DMS 273 (cell line): ENCODE measurements around the gene FUOM.

Source experiments
- DNase-seq: peaks from one replicate; lab custom pipeline; 2025; ENCODE audit not compliant: unreplicated experiment; lab: John Stamatoyannopoulos, UW

FUOM gene

DNA sequence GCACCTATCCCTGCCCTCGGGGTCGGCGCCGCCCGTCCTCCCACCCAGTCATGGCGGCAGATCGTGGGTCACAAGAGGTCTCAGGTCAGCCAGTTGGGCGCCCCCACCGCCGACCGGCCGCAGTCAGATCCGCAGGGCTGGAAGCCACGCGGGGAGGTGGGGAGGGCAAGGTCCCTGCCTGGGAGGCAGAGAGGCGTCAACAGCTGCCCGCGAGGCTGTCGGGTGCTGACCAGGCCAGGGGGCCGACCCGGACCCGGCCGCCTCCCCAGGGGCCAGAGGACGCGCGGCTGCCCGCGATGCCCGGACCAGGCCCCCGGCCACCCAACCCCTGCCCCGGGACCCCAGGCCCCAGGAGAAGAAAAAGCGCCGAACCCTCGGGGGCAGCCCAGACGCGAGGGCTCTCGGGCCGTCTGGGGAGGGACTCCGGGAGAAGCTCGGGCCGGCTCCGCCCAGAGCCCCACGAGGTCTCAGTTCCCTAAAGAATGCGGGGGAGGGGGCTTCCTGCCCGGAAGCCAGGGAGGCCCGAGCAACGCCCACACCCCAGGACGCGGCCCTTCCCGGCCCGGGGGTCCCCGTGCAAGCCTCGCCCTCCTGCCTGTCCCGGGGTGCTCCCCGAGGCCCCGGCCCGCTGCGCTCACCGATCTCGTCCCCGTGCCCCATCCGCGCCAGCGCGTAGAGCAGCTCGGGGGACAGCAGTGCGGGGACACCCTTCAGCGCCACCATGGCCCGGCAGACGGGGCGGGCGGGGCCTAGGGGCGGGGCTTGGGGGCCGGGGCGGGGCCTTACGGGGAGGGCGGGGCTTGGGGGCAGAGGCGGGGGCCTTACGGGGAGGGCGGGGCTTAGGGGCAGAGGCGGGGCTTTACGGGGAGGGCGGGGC lies at the start of gene FUOM:
FUOM (minus strand) TSS at position 735 of the 877 bp plus-strand sequence; CDS start at position 723, 12 bp downstream.
- peak; percentile 76 for DNase-seq

- DNase-seq, result no peak
Observed at GRCh38 chr10:133405844-133406527, 48.2 kb upstream of the FUOM start.

- DNase-seq, result no peak
Observed at GRCh38 chr10:133405272-133405671, 47.5 kb upstream of the FUOM start.

- DNase-seq, result no peak
Observed at GRCh38 chr10:133403784-133404183, 46.0 kb upstream of the FUOM start.

DNA sequence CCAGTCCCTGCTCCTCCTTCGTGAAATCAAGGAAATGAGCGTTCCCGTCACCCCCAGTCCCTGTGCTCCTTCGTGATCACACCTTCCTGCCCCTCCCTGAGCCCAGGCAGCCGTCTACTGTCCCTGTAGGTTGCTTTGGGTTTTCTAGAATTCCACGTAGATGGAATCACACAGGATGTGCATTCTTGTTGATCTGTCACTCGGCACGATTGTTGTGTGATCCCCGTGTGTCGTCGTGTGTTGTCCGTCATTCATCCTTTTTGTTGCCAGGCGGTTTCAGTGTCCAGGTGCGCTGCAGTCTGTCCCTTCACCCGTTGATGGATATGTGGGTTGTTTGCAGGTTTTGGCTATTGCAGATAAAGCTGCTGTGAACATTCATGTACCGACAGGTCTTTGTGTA lies 45.5 kb upstream of the FUOM start:
- DNase-seq, result no peak

DNA sequence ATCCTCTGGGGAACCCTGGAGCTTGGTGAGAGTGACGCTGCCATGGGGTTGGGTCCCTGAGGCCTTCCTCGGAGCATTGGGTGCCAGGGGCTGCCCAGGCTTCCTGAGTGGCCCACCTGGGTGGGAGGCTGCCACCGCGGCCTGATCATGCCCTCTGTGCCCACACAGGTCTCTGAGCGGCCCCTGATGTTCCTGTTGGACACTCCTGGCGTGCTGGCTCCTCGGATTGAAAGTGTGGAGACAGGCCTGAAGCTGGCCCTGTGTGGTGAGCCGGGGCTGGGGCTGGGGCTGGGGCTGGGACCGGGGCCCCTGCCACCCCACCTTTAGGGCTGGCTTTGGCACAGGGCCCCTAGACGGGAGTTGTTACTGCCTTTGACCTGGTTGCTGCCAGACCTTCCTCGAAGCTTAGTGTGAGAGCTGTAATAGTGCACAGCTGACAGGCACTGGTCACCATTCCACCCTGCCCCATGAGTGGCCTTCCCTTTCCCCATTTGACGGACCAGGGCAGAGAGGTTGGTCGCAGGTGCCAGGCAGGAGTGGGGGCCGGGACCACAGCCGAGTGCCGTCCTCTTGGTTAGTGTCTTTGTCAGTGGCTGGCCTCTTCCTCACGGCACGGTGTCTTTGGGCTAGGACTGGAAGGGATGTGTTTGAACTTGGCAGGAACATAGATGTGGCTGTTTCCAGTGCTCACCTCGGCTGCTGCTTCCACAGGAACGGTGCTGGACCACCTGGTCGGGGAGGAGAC lies 44.3 kb upstream of the FUOM start:
- no peak for DNase-seq

GRCh38 chr10:133401500-133401899 lies 43.7 kb upstream of the FUOM start:
- no peak for DNase-seq

GRCh38 chr10:133400624-133401424 lies 43.0 kb upstream of the FUOM start:
- DNase-seq, result no peak

GRCh38 chr10:133399123-133399601 lies 41.3 kb upstream of the FUOM start:
- DNase-seq, result no peak

DNA sequence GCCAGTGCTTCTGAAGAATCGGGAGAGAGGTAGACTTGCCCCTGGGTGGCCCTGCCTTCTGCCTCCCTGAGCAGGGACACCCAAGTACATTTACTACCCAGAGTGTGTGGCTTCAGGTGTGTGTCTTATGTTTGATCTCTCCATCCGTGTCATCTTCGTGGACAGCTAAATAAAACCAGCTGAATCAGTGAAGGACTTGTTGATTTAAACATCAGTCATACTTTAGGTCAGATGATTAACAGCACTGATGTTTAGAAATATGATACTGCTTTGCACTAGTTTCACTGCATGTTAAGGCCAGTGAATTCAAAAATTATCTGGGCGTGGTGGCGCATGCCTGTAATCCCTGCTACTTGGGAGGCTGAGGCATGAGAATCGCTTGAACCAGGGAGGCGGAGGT lies 40.1 kb upstream of the FUOM start:
- DNase-seq, result no peak

DNA sequence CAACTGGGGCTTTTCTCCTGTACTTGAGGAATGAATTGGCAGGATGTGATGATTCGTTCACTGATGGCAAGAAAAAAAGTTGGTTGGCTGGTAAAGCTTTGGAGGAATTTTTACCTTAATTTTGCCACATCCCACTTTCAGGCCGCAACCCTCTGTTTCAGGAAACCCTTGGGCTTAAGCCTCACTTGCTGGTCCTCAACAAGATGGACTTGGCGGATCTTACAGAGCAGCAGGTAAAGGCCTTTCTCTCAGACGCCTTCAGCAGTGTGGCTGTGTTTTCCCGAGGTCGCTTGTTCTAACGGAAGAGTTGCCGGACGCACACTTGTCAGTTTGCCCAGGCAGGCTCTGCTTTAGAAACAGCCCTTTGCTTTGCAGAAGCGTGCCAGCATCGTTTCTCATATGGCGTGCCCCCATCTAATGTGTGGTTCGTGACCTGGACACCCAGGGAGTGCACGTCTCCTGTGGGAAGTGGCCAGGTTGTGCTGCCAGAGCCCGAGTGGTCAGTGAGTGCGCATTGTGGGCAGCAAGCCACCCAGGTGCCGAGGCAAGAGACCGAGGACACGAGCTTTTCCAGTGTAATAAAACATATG lies 38.3 kb upstream of the FUOM start:
- DNase-seq, result no peak

GRCh38 chr10:133394801-133395221 lies 37.0 kb upstream of the FUOM start:
- DNase-seq, result no peak

- DNase-seq, result peak; percentile 97
Observed at GRCh38 chr10:133394064-133394663, 36.3 kb upstream of the FUOM start, which contains the start of gene MTG1. TSS of gene MTG1 (plus strand) at chr10:133394157. CDS start at chr10:133394221, 64 bp downstream.

DNA sequence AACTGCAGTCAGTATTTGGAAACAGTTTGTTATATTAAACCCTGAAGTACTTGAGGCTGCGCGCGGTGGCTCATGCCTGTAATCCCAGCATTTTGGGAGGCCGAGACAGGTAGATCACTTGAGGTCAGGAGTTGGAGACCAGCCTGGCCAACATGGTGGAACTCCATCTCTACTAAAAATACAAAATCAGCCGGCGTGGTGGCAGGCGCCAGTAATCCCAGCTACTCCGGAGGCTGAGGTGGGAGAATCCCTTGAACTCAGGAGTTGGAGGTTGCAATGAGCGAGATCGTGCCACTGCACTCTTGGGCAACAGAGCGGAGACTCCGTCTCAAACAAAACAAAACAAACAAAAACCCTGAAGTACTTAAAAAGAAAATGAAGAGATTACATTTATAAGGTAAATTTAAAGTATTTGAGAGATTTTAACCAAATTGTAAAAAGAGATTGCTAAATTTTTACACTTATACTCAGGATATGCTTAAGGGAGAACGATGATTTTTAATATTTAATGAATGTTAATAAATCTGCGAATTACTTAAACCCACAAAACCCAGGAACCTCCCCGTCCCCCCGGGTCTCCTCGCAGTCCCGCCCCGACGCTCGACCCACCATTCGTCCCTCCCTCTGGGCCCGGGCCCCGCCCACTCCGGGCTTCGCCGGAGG lies 35.7 kb upstream of the FUOM start:
- no peak for DNase-seq

GRCh38 chr10:133391761-133392518 lies 34.1 kb upstream of the FUOM start:
- DNase-seq, result no peak

- DNase-seq, result no peak
Observed at GRCh38 chr10:133391249-133391635, 33.4 kb upstream of the FUOM start.

DNA sequence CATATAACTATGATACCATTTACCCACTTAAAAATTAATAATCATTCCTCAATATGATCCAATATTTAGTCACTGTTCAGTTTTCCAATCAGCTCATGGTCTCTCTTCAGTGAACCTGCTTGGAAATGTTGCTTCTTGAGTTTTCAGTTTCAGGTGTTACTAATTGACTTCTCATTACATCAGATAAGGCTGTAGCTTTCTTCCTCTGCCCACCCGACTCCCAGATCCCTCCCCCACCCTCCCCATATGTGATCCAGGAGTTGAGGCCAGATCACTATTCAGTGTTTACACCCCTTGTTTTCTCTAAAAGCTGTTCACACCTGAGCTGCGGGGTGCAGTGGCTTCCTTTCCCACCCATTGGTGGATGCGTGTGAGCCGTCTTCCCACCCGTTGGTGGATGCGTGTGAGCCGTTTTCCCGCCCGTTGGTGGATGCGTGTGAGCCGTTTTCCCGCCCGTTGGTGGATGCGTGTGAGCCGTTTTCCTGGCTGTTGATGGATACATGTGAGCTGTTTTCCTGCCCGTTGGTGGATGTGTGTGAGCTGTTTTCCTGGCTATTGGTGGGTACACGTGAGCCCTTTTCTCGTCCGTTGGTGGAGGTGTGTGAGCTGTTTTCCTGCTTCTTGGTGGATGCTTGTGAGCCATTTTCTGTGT lies 32.9 kb upstream of the FUOM start:
- DNase-seq, result no peak
